Measurements from ENCODE around the gene SELENOO.

SELENOO gene

GRCh38 chr22:50255607-50256006 is 54.8 kb downstream of the SELENOO start:
- ATAC-seq, result no peak
- TF ChIP-seq CSRNP3 (CRISPR knock-in tag; IDR thresholded peaks at IDR 0.05), result no peak
- no peak for TF ChIP-seq ZNF70 (CRISPR knock-in tag; IDR thresholded peaks at IDR 0.05)

- no peak for TF ChIP-seq TCF4 (CRISPR knock-in tag; IDR thresholded peaks at IDR 0.05; ENCODE audit: borderline replicate concordance)
- TF ChIP-seq ZFP3 (CRISPR knock-in tag; IDR thresholded peaks at IDR 0.05), result no peak
- TF ChIP-seq PPARA (CRISPR knock-in tag; IDR thresholded peaks at IDR 0.05; ENCODE audit: borderline replicate concordance), result no peak
- TF ChIP-seq CSDC2 (CRISPR knock-in tag; IDR thresholded peaks at IDR 0.05), result no peak
- TF ChIP-seq CSRNP3 (CRISPR knock-in tag; IDR thresholded peaks at IDR 0.05), result no peak
- no peak for ATAC-seq
These were observed 55.5 kb downstream of the SELENOO start for GRCh38 chr22:50256258-50256862.

GRCh38 chr22:50257041-50257440 is 56.2 kb downstream of the SELENOO start:
- ATAC-seq, result no peak
- TF ChIP-seq PPARA (CRISPR knock-in tag; IDR thresholded peaks at IDR 0.05; ENCODE audit: borderline replicate concordance), result no peak
- TF ChIP-seq ZNF8 (CRISPR knock-in tag; IDR thresholded peaks at IDR 0.05), result no peak
- TF ChIP-seq BACH2 (CRISPR knock-in tag; IDR thresholded peaks at IDR 0.05; ENCODE audit: borderline replicate concordance), result no peak
- TF ChIP-seq SNAI2 (CRISPR knock-in tag; IDR thresholded peaks at IDR 0.05), result no peak
- TF ChIP-seq ZNF70 (CRISPR knock-in tag; IDR thresholded peaks at IDR 0.05), result no peak
- no peak for TF ChIP-seq ESRRG (CRISPR knock-in tag; IDR thresholded peaks at IDR 0.05)
- no peak for TF ChIP-seq ARNTL (CRISPR knock-in tag; IDR thresholded peaks at IDR 0.05; ENCODE audit: borderline replicate concordance, low read depth)
- TF ChIP-seq RARB (CRISPR knock-in tag; IDR thresholded peaks at IDR 0.05), result no peak
- TF ChIP-seq POU6F1 (CRISPR knock-in tag; IDR thresholded peaks at IDR 0.05; ENCODE audit: borderline replicate concordance, low read depth), result no peak
- no peak for TF ChIP-seq CSDC2 (CRISPR knock-in tag; IDR thresholded peaks at IDR 0.05)
- no peak for TF ChIP-seq PATZ1 (CRISPR knock-in tag; IDR thresholded peaks at IDR 0.05; ENCODE audit: borderline replicate concordance)
- no peak for TF ChIP-seq ZFP3 (CRISPR knock-in tag; IDR thresholded peaks at IDR 0.05)
- no peak for TF ChIP-seq OSR1 (CRISPR knock-in tag; IDR thresholded peaks at IDR 0.05)

GRCh38 chr22:50257451-50258360 is 56.9 kb downstream of the SELENOO start:
- ATAC-seq, result no peak
- TF ChIP-seq ISL1 (CRISPR knock-in tag; IDR thresholded peaks at IDR 0.05), result no peak
- TF ChIP-seq CSDC2 (CRISPR knock-in tag; IDR thresholded peaks at IDR 0.05), result no peak
- no peak for TF ChIP-seq PATZ1 (CRISPR knock-in tag; IDR thresholded peaks at IDR 0.05; ENCODE audit: borderline replicate concordance)
- no peak for TF ChIP-seq ESRRG (CRISPR knock-in tag; IDR thresholded peaks at IDR 0.05)
- no peak for TF ChIP-seq BACH2 (CRISPR knock-in tag; IDR thresholded peaks at IDR 0.05; ENCODE audit: borderline replicate concordance)
- TF ChIP-seq ZNF565 (CRISPR knock-in tag; conservative IDR thresholded peaks at IDR 0.05; ENCODE audit: low read depth), result no peak
